HepG2 (cell line): ENCODE results near the gene OPN5.

ENCODE experiments used
- RNF2 ChIP-seq: fragments of 450-650 bp; conservative IDR thresholded peaks from 2 replicates; pipeline ENCODE4 v1.6.1; 2016; ENCODE audit warnings: low read depth
- TBP ChIP-seq: sonication (generic); formaldehyde crosslinking; IDR thresholded peaks from 2 replicates; pipeline ENCODE4 v1.5.0; 2020; ENCODE audit warnings: missing genetic modification reagents
- ZNF740 ChIP-seq: sonication (generic); formaldehyde crosslinking; IDR thresholded peaks from 2 replicates; pipeline ENCODE4 v1.4.0; 2020; ENCODE audit warnings: missing genetic modification reagents
- TF ChIP-seq, protein P1 (sequence below): sonication (generic); formaldehyde crosslinking; IDR thresholded peaks from 2 replicates; pipeline ENCODE4 v1.4.0; 2020; ENCODE audit warnings: missing genetic modification reagents

- TF ChIP-seq RNF2 (no peak), TBP (CRISPR knock-in tag) (no peak), ZNF740 (CRISPR knock-in tag) (no peak)
- TF ChIP-seq, protein P1, sequence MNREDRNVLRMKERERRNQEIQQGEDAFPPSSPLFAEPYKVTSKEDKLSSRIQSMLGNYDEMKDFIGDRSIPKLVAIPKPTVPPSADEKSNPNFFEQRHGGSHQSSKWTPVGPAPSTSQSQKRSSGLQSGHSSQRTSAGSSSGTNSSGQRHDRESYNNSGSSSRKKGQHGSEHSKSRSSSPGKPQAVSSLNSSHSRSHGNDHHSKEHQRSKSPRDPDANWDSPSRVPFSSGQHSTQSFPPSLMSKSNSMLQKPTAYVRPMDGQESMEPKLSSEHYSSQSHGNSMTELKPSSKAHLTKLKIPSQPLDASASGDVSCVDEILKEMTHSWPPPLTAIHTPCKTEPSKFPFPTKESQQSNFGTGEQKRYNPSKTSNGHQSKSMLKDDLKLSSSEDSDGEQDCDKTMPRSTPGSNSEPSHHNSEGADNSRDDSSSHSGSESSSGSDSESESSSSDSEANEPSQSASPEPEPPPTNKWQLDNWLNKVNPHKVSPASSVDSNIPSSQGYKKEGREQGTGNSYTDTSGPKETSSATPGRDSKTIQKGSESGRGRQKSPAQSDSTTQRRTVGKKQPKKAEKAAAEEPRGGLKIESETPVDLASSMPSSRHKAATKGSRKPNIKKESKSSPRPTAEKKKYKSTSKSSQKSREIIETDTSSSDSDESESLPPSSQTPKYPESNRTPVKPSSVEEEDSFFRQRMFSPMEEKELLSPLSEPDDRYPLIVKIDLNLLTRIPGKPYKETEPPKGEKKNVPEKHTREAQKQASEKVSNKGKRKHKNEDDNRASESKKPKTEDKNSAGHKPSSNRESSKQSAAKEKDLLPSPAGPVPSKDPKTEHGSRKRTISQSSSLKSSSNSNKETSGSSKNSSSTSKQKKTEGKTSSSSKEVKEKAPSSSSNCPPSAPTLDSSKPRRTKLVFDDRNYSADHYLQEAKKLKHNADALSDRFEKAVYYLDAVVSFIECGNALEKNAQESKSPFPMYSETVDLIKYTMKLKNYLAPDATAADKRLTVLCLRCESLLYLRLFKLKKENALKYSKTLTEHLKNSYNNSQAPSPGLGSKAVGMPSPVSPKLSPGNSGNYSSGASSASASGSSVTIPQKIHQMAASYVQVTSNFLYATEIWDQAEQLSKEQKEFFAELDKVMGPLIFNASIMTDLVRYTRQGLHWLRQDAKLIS (CRISPR knock-in tag): no peak
These were observed 83.4 kb downstream of the OPN5 start for GRCh38 chr6:47865206-47865605.
